A673 (cell line): ENCODE results near the gene PFN2. TPM values are rescaled to one million over a fixed set of nuclear protein-coding genes. Genes with fewer than 3 reads are reported as not detected.

Experiments used
- BruUV-seq: library from RNA; stranded (reverse); fragments of 400-500 nt; replicated peaks from 2 replicates; lab custom pipeline; 2021; lab: Mats Ljungman, UMichigan
- CTCF ChIA-PET: fragments of 300-600 bp; sonication (Branson Sonifier 250); formaldehyde crosslinking; loops from one replicate; lab custom pipeline; 2022; ENCODE audit warnings: antibody characterized with exemption; lab: Charles Lee
- POLR2A ChIA-PET: fragments of 300-600 bp; sonication (Branson Sonifier 250); formaldehyde crosslinking; loops from one replicate; lab custom pipeline; 2022; ENCODE audit warnings: antibody characterized with exemption; ENCODE audit not compliant: low non-redundant PET; lab: Charles Lee
- DNase-seq: peaks from one replicate; pipeline ENCODE4 v3.0.0-alpha.2; 2015; ENCODE audit warnings: low spot score
- H3K27ac ChIP-seq: fragments of 200-600 bp; sonication (generic); 2 replicates; pipeline ENCODE4 v1.5.1; 2016; ENCODE audit warnings: mixed run types, low read depth, mild to moderate bottlenecking, mixed read lengths, antibody characterized with exemption, low read length; ENCODE audit not compliant: poor library complexity, severe bottlenecking
- H3K27me3 ChIP-seq: fragments of 200-600 bp; sonication (generic); replicated peaks from 2 replicates; pipeline ENCODE4 v1.6.1; 2017; ENCODE audit warnings: mixed run types, low read depth, mild to moderate bottlenecking, mixed read lengths, antibody characterized with exemption, low read length; ENCODE audit not compliant: insufficient read depth, poor library complexity
- H3K36me3 ChIP-seq: fragments of 200-600 bp; sonication (generic); 2 replicates; pipeline ENCODE4 v1.6.1; 2016; ENCODE audit warnings: mixed run types, mild to moderate bottlenecking, mixed read lengths, antibody characterized with exemption, low read length; ENCODE audit not compliant: insufficient read depth, poor library complexity, severe bottlenecking
- H3K4me1 ChIP-seq: fragments of 200-600 bp; sonication (generic); 2 replicates; pipeline ENCODE4 v1.6.1; 2017; ENCODE audit warnings: mixed run types, mild to moderate bottlenecking, mixed read lengths, antibody characterized with exemption, low read length; ENCODE audit not compliant: insufficient read depth, poor library complexity, severe bottlenecking
- H3K4me3 ChIP-seq: fragments of 200-600 bp; sonication (generic); 2 replicates; pipeline ENCODE4 v1.5.1; 2016; ENCODE audit warnings: low read depth, mixed run types, mild to moderate bottlenecking, mixed read lengths, low read length; ENCODE audit not compliant: poor library complexity, severe bottlenecking
- H3K9me3 ChIP-seq: fragments of 200-600 bp; sonication (generic); 2 replicates; pipeline ENCODE4 v1.6.1; 2016; ENCODE audit warnings: mixed run types, low read depth, mild to moderate bottlenecking, mixed read lengths, antibody characterized with exemption, low read length; ENCODE audit not compliant: poor library complexity, severe bottlenecking
- CTCF ChIP-seq: fragments of 300-800, 200-600 bp; sonication (generic); conservative IDR thresholded peaks from 2 replicates; pipeline ENCODE4 v1.5.1; 2017; ENCODE audit warnings: low read depth, mild to moderate bottlenecking, antibody characterized with exemption, low read length, moderate library complexity, mixed read lengths
- EZH2 ChIP-seq: fragments of 200-600 bp; sonication (generic); IDR thresholded peaks from 2 replicates; pipeline ENCODE4 v1.6.1; 2017; ENCODE audit warnings: borderline replicate concordance, low read depth, mild to moderate bottlenecking, mixed read lengths, antibody characterized with exemption, low read length; ENCODE audit not compliant: poor library complexity, severe bottlenecking
- intact Hi-C: fragments of 100-400 bp; cut with micrococcal nuclease; formaldehyde crosslinking; loops from one replicate; pipeline ENCODE4 v1.10.0; 2022; ENCODE audit not compliant: unreplicated experiment
- total RNA-seq: library from RNA; stranded (reverse); gene quantifications from 2 replicates; pipeline ENCODE4 v1.2.3, GENCODE V29; 2021

PFN2 gene
- total RNA-seq, 1 experiment from 2014 or later, result 374 TPM

GRCh38 chr3:149933858-149934257, 36.8 kb downstream of the PFN2 start:
- no peaks in the 10 kb centered on the region for H3K27me3 ChIP-seq
- H3K4me3 ChIP-seq, result no peak overlapping the region
- DNase-seq, result no peak
- intact Hi-C loops, result no loop called here
- ChIA-PET POLR2A (no interaction called here), CTCF (no interaction called here)
- no peaks in the 10 kb centered on the region for H3K4me1 ChIP-seq
- BruUV-seq, result no TSS peak
- TF ChIP-seq EZH2, result no peak
- TF ChIP-seq CTCF, result no peak
- H3K36me3 ChIP-seq, result no peaks in the 10 kb centered on the region
- H3K9me3 ChIP-seq, result no peaks in the 10 kb centered on the region
- no peak overlapping the region for H3K27ac ChIP-seq

DNA sequence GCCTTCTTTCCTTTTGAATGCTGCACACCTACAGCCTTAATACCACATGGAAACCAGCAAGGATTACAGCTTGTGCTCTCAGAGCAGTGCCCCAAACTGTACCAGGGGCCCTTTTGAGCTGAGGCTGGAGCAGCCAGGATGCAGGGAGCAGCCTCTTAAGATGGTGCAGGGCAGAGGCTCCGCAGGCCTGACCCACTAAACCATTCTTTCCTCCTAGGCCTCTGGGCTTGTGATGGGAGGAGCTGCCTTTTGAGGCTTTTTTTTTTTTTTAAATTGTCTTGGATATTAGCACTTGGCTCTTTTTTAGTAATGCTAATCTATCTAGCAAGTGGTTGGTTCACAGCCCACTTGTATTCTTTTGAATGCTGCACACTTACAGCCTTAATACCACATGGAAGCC, 37.7 kb downstream of the PFN2 start:
- H3K27me3 ChIP-seq, result no peaks in the 10 kb centered on the region
- no TSS peak for BruUV-seq
- no peak overlapping the region for H3K4me3 ChIP-seq
- H3K9me3 ChIP-seq, result no peaks in the 10 kb centered on the region
- intact Hi-C loops, result no loop called here
- TF ChIP-seq CTCF (no peak), EZH2 (no peak)
- no peak for DNase-seq
- H3K4me1 ChIP-seq, result no peaks in the 10 kb centered on the region
- ChIA-PET CTCF (interaction anchor here (0.7 kb wide), 1 partner anchor 181 kb away, joined by 5 read pairs; no protein-coding TSS in a partner anchor), POLR2A (no interaction called here)
- no peaks in the 10 kb centered on the region for H3K36me3 ChIP-seq
- H3K27ac ChIP-seq, result no peak overlapping the region

DNA sequence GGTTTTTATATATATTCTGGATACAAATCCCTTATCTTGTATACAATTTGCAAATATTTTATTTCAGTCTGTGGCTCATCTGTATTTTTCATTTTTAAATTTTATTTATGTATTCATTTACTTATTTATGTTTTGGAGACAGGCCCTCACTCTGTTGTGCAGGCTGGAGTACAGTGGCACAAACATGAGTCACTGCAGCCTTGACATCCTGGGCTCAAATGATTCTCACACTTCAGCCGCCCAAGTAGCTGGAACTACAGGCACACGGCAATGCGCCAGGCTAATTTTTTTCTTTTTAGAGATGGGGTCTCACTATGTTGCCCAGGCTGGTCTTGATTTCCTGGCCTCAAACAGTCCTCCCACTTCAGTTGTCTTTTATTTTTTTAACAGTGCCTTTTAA, 50.6 kb downstream of the PFN2 start:
- Histone ChIP-seq H3K4me1 (no peaks in the 10 kb centered on the region), H3K9me3 (no peaks in the 10 kb centered on the region), H3K27me3 (no peaks in the 10 kb centered on the region), H3K36me3 (no peaks in the 10 kb centered on the region), H3K4me3 (no peak overlapping the region), H3K27ac (no peak overlapping the region)
- no TSS peak for BruUV-seq
- TF ChIP-seq CTCF, result no peak
- TF ChIP-seq EZH2, result no peak
- intact Hi-C loops, result no loop called here
- DNase-seq, result no peak
- POLR2A ChIA-PET, result no interaction called here
- CTCF ChIA-PET, result no interaction called here
